Activated T-cell treated with anti-CD3 and anti-CD28 coated beads for 24 hours (primary cell): Measurements from ENCODE around the gene IFT25.

Source experiments
- DNase-seq: peaks from one replicate; pipeline ENCODE4 v3.0.0-alpha.2; 2020; ENCODE audit warnings: low read depth

The IFT25 gene

GRCh38 chr1:53956308-53957168 is 11.0 kb upstream of the IFT25 start:
- no peak for DNase-seq

GRCh38 chr1:53954128-53954527 is 8.6 kb upstream of the IFT25 start:
- no peak for DNase-seq

- DNase-seq: no peak
Measured at GRCh38 chr1:53951697-53952096, 6.2 kb upstream of the IFT25 start.

- DNase-seq: no peak
Measured at GRCh38 chr1:53949023-53949990, 3.8 kb upstream of the IFT25 start.

- no peak for DNase-seq
Measured at GRCh38 chr1:53948291-53948690, 2.8 kb upstream of the IFT25 start.

- DNase-seq: no peak
Measured at GRCh38 chr1:53947172-53947907, 1.8 kb upstream of the IFT25 start.

GRCh38 chr1:53946252-53947171 is 1.0 kb upstream of the IFT25 start, which contains the start of gene LRRC42:
TSS of gene LRRC42 (plus strand) at chr1:53946350. CDS start at chr1:53952000, 5,650 bp downstream.
- DNase-seq: no peak

DNA sequence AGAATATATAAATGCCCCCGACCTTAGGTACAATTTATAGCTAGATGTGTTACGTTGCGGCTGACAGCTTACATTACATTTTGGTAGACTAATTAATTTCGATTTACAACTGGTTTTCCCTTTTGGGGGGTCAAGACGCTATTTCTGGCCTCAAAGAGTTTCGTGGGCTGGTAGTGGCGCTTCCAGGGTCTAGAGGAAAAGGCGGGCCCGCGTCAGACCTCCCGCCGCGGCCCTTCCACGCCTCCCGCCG is 391 bp downstream of the IFT25 start:
- DNase-seq: no peak

DNA sequence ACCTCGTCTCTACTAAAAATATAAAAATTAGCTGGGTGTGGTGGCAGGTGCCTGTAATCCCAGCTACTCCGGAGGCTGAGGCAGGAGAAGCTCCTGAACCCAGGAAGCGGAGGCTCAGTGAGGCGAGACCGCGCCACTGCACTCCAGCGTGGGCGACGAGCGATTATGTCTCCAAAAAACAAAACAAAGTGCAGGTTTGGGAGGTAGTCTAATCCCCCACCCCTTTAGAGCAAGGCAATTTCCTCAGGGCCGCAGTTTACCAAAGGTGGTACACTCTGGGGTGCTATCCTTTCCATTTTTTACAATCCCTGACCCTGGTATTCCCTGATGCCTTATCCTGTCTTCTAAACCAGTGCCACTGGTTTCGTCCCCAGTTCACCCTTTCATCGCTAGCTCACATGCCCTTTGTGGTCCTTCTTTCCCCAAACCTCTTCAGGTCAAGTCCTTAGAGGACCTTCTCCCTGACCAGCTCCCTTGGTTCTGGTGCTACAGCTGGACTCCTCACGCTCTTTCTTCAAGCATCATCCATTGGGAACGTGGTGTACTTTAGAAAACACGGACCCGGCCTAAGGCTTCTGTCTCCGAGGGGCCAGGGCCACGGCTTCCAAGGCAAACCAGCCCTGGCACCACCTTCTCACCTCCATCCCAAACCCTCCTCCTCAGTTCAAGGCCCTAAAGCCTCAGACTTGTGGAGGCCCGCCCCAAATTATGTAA is 873 bp downstream of the IFT25 start:
- DNase-seq: no peak

DNA sequence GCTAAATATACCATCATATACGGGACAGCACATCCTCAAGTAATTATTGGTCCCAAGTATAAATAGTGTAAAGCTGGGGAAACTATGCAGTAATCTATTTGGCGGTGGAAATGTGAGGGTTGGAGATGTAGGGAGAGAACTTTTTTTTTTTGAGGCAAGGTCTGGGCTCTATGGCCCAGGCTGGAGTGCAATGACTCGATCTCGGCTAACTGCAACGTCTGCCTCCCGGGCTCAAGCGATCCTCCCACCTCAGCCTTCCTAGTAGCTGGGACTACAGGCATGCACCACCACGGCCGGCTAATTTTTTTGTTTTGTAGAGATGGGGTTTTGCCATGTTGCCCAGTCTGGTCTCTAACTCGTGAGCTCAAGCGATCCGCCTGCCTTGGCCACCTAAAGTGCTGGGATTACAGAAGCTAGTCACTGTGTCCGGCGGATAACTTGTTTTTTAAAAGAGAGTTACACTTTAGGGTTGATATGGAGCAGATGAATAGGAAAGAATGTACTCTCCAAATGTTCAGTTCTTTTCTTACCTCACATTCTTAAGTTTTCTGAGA is 1.9 kb downstream of the IFT25 start:
- DNase-seq: no peak

- no peak for DNase-seq
Measured at GRCh38 chr1:53943090-53943489, 2.4 kb downstream of the IFT25 start.

DNA sequence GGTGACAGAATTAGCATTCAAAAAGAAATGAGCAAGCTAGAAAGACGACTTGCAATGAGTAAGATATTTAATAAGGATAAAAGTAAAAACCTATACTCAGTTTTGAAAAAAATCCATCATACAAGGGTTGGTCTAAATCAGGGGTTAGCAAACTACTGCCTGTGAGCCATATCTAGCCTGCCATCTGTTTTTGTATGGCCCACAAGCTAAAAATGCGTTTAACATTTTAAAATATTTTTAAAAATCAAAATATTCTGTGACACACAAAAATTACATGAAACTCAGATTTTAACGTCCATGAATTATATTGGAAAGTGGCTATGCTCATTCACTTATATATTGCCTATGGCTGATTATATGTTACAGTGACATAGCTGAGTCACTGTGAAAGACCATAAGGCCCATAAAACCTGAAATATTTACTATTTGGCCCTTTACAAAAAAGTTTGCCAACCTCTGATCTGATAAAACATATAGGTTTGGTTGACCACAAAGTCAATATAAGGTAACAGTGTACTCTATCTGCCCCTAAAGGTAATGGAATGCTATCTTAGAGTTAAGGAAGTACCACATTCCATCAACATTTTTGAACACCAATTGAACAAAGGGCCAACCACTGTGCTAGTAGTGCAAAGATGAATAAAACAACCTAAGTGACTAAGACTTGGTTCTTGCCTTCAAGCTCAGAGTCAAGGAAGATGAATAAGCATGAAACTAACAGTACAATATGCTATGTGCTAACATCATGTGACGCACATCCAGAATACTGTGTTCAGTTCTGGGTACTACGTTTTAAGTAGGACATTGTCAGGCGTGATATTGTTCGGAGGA is 3.2 kb downstream of the IFT25 start:
- DNase-seq: no peak

GRCh38 chr1:53938136-53938830 is 7.2 kb downstream of the IFT25 start:
- no peak for DNase-seq

GRCh38 chr1:53936430-53936829 is 9.1 kb downstream of the IFT25 start:
- no peak for DNase-seq

- no peak for DNase-seq
Measured at GRCh38 chr1:53934170-53934765, 11.2 kb downstream of the IFT25 start.

DNA sequence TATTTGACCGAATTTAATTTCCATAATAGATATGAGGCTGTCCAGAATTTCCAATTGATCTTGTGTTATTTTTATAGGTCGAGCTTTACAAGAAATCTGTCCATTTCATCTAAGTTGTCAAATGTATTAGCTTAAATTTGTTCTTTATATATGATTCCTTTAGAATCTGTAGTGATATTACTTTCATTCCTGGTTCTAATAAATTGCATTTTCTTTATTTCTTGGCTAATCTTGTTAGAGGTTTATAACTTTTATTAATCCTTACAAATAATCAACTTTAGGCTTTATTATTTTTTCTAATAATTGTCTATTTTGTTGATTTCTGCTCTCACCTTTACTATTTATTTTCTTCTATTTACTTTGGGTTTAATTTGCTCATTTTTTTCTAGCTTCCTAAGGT is 14.0 kb downstream of the IFT25 start:
- no peak for DNase-seq

- no peak for DNase-seq
Measured at GRCh38 chr1:53930932-53931331, 14.6 kb downstream of the IFT25 start.

DNA sequence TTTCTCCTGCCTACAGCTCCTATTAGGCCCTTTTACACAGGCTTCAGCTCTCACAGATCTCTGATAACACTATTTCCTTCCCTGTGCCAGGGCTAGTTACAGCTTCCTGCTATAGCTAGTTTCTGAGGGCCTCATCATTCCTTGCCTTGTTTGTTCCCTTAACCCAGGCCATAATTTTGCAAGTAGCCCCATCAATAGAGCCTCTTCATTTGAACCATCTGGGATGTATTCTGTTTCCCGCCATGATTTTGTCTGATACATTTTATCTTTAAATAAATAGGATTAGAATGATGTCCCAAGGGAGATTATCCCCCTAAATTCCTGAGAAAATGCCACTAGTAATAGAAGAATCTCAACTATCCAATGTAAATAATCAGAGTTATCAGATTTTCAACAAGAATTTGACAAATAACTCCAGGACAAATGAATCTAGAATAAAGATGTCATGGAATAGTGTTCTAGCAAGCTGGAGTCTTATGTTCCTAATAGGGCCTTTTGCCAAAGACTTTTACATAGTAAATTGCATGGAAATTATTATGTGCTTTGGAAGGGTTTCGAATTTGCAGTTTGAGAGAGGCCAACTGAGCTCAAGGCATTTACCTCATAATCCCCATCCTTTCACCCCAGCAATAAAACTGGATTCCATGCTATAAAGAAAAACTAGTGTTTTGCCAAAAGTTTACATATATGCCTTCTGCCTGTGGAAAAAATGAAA is 16.1 kb downstream of the IFT25 start:
- DNase-seq: no peak
